A549 (cell line): ENCODE data around the gene ITLN1. TPM values are rescaled to one million over a fixed set of nuclear protein-coding genes. Genes with fewer than 3 reads are reported as not detected.

Experiments
- ATAC-seq, 2 experiments: fragments of 200-7000 bp in 1 of 2; fragments of >200 bp in 1 of 2; cut with Nextera tagmentation in 1 of 2; cut with Tn5 transposase in 1 of 2; 3 replicates each; pipeline versions ENCODE4 v1.8.0 to v1.9.1; 2018 to 2020; ENCODE audit warnings: mild to moderate bottlenecking in 1 of 2, moderate library complexity in 1 of 2
- CTCF ChIA-PET: fragments of 300-600 bp; sonication (Branson Sonifier 250); formaldehyde crosslinking; extraction: SDS; loops from one replicate; lab custom pipeline; 2021; ENCODE audit warnings: antibody characterized with exemption, inconsistent platforms; lab: Yijun Ruan, JAX
- POLR2A ChIA-PET: fragments of 350-600 bp; formaldehyde crosslinking; extraction: SDS; loops from one replicate; lab custom pipeline; 2021; ENCODE audit warnings: antibody characterized with exemption, inconsistent platforms; lab: Yijun Ruan, JAX
- DNase-seq, 2 experiments: peaks; one replicate each; pipeline versions ENCODE4 v3.0.0 to v3.0.0-alpha.2; 2011 to 2016; ENCODE audit warnings: low read depth in 1 of 2, low spot score in 1 of 2
- FAIRE-seq: peaks from 2 replicates; lab custom pipeline; 2011; peaks lifted over from hg19 to GRCh38; lab: Jason Lieb, UNC
- H3K27ac ChIP-seq, 2 experiments: fragments of >200 bp; sonication (Bioruptor Twin); formaldehyde crosslinking; 3 replicates each; pipeline ENCODE4 v1.5.1; 2016 to 2017
- H3K4me1 ChIP-seq: fragments of >200 bp; sonication (Bioruptor Twin); formaldehyde crosslinking; 3 replicates; pipeline ENCODE4 v1.6.1; 2016
- H3K4me2 ChIP-seq: fragments of >200 bp; sonication (Bioruptor Twin); formaldehyde crosslinking; 3 replicates; pipeline ENCODE4 v1.6.1; 2016
- H3K4me3 ChIP-seq: fragments of >200 bp; sonication (Bioruptor Twin); formaldehyde crosslinking; 3 replicates; pipeline ENCODE4 v1.5.1; 2016
- H3K9me3 ChIP-seq: fragments of >200 bp; sonication (Bioruptor Twin); formaldehyde crosslinking; 3 replicates; pipeline ENCODE4 v1.6.1; 2016
- CBX2 ChIP-seq: fragments of 200-600 bp; sonication (generic); IDR thresholded peaks from 2 replicates; pipeline ENCODE4 v1.6.1; 2016; ENCODE audit warnings: low read depth, mild to moderate bottlenecking, borderline replicate concordance
- CHD2 ChIP-seq: fragments of 150-350 bp; IDR thresholded peaks from 2 replicates; pipeline ENCODE4 v1.6.1; 2014; ENCODE audit warnings: low read length; ENCODE audit not compliant: partially characterized antibody
- CTCF ChIP-seq: fragments of >200 bp; sonication (Bioruptor Twin); formaldehyde crosslinking; IDR thresholded peaks from 3 replicates; pipeline ENCODE4 v1.5.1; 2016
- EP300 ChIP-seq, 2 experiments: fragments of >200 bp; sonication (Bioruptor Twin); formaldehyde crosslinking; IDR thresholded peaks; 2 replicates in 1 of 2; 3 replicates in 1 of 2; pipeline ENCODE4 v1.6.1; 2016 to 2017
- FOSB ChIP-seq: fragments of 250-450 bp; sonication (Bioruptor Pico); IDR thresholded peaks from 2 replicates; pipeline ENCODE4 v1.5.0; 2020; ENCODE audit warnings: mild to moderate bottlenecking, moderate library complexity
- HOXA7 ChIP-seq: fragments of 250-450 bp; sonication (Bioruptor Pico); IDR thresholded peaks from 2 replicates; pipeline ENCODE4 v1.5.0; 2020; ENCODE audit warnings: mild to moderate bottlenecking, moderate library complexity
- JUN ChIP-seq, 2 experiments: fragments of >200 bp; sonication (Bioruptor Twin); formaldehyde crosslinking; IDR thresholded peaks; 2 replicates in 1 of 2; 3 replicates in 1 of 2; pipeline ENCODE4 v1.6.1; 2016 to 2017
- KDM1A ChIP-seq: fragments of 200-600 bp; sonication (generic); IDR thresholded peaks from 2 replicates; pipeline ENCODE4 v1.6.1; 2016; ENCODE audit warnings: low read depth, mild to moderate bottlenecking
- MAX ChIP-seq: IDR thresholded peaks from 2 replicates; pipeline ENCODE4 v1.6.1; 2012
- RAD21 ChIP-seq, 2 experiments: fragments of >200 bp in 1 of 2; sonication (Bioruptor Twin) in 1 of 2; formaldehyde crosslinking in 1 of 2; IDR thresholded peaks in 1 of 2; conservative IDR thresholded peaks in 1 of 2; 2 replicates in 1 of 2; 3 replicates in 1 of 2; pipeline ENCODE4 v1.6.1; 2012 to 2018; ENCODE audit warnings: inconsistent platforms in 1 of 2
- RCOR1 ChIP-seq: fragments of 150-350 bp; IDR thresholded peaks from 2 replicates; pipeline ENCODE4 v1.6.1; 2014; ENCODE audit warnings: antibody characterized with exemption, low read length, low read depth
- SMC3 ChIP-seq: fragments of >200 bp; sonication (Bioruptor Twin); formaldehyde crosslinking; IDR thresholded peaks from 3 replicates; pipeline ENCODE4 v1.6.1; 2018; ENCODE audit warnings: inconsistent platforms
- SREBF2 ChIP-seq: fragments of 450-650 bp; IDR thresholded peaks from 2 replicates; pipeline ENCODE4 v1.6.1; 2014; ENCODE audit warnings: mild to moderate bottlenecking, moderate library complexity
- ZC3H11A ChIP-seq: fragments of 450-650 bp; IDR thresholded peaks from 2 replicates; pipeline ENCODE4 v1.6.1; 2014; ENCODE audit warnings: antibody characterized with exemption, mild to moderate bottlenecking
- WGBS: methylation state at CpG from one replicate; pipeline ENCODE4 v1.1.6; 2017; ENCODE audit errors: missing lambda C conversion rate; 5-methylcytosine and 5-hydroxymethylcytosine counted together
- polyA plus RNA-seq, 4 experiments: library from polyadenylated mRNA; depleted of rRNA in 3 of 4; stranded (reverse); fragments of >200 nt; fragmentation: RNase III in 1 of 4; extraction: RNeasy Plus Mini Kit Qiagen cat#74134 plus additional on column Dnase treatment in 1 of 4; gene quantifications; 2 replicates in 3 of 4; 3 replicates in 1 of 4; pipeline ENCODE4 v1.2.3, GENCODE V29; 2011 to 2017

The ITLN1 gene
- polyA plus RNA-seq, 2 of the 4 experiments (the other 2 are of a cell fraction): not detected

- no peak for FAIRE-seq
These were observed 49.9 kb downstream of the ITLN1 start for GRCh38 chr1:160834945-160835565.

GRCh38 chr1:160830321-160831153, 54.4 kb downstream of the ITLN1 start:
- WGBS: 49% methylated on average over 8 of the region's 8 CpGs

More at GRCh38 chr1:160834945-160835565, 49.9 kb downstream of the ITLN1 start:
- H3K4me1 ChIP-seq: no peaks in the 10 kb centered on the region
- WGBS: 62% methylated on average over 3 of the region's 3 CpGs
- H3K9me3 ChIP-seq: no peaks in the 10 kb centered on the region
- TF ChIP-seq SMC3 (peak; percentile 90), CTCF (peak; percentile 92), RAD21 (conservative IDR thresholded peaks at IDR 0.05 in 1 of 2, IDR thresholded peaks at IDR 0.05 in 1 of 2) (peak; percentile 89 to 93), EP300 (IDR thresholded peaks at IDR 0.05) (no peak)
- DNase-seq (peak; percentile 41 to 68), ATAC-seq (no peak)
- ChIA-PET POLR2A (no interaction called here), CTCF (interaction anchor here (0.5 to 10.1 kb wide), 49 partner anchors 10 to 346 kb away, joined by 3 to 149 read pairs (median 5); partner anchors contain the start of genes ITLN2 and KLHDC9)
- no peak overlapping the region for H3K4me2 ChIP-seq
- H3K27ac ChIP-seq: no peak overlapping the region
- H3K4me3 ChIP-seq: no peak overlapping the region

GRCh38 chr1:160829766-160830165, 55.2 kb downstream of the ITLN1 start:
- DNase-seq (no peak), ATAC-seq (no peak), FAIRE-seq (no peak)
- H3K4me1 ChIP-seq: peaks cover 25% of the 10 kb centered on the region
- ChIA-PET CTCF (interaction anchor here (0.5 to 4.3 kb wide), 26 partner anchors 10 to 1718 kb away, joined by 3 to 48 read pairs (median 5); partner anchors contain the start of gene ITLN2), POLR2A (no interaction called here)
- peak overlapping the region in 1 of 2 experiments; percentile 47; a peak in 1 of 6 replicates for H3K27ac ChIP-seq
- H3K4me3 ChIP-seq: no peak overlapping the region
- no peak for TF ChIP-seq FOSB
- no peak for TF ChIP-seq ZC3H11A
- no peak for TF ChIP-seq KDM1A
- no peak for TF ChIP-seq CHD2
- TF ChIP-seq CBX2: no peak
- no peak for TF ChIP-seq SREBF2
- no peak for TF ChIP-seq HOXA7 (CRISPR knock-in tag)
- H3K9me3 ChIP-seq: no peaks in the 10 kb centered on the region
- 92% methylated on average over 1 of the region's 1 CpG for WGBS
- no peak overlapping the region for H3K4me2 ChIP-seq

More at GRCh38 chr1:160830321-160831153, 54.4 kb downstream of the ITLN1 start:
- TF ChIP-seq RCOR1 (no peak), MAX (peak; percentile 51; the same call in 1 of the 2 replicates), SMC3 (peak; percentile 93), RAD21 (conservative IDR thresholded peaks at IDR 0.05 in 1 of 2, IDR thresholded peaks at IDR 0.05 in 1 of 2) (peak; percentile 73 to 77), JUN (IDR thresholded peaks at IDR 0.05) (no peak), KDM1A (no peak), CTCF (peak; percentile 82)
- DNase-seq: peak; percentile 47 to 73
- no peak overlapping the region for H3K4me2 ChIP-seq
- peak; percentile 86 to 89 for ATAC-seq
- H3K27ac ChIP-seq: peak overlapping the region in 1 of 2 experiments; percentile 47; a peak in 2 of 6 replicates
- no peak overlapping the region for H3K4me3 ChIP-seq
- ChIA-PET CTCF (interaction anchor here (0.5 to 4.3 kb wide), 32 partner anchors 8 to 158 kb away, joined by 3 to 48 read pairs (median 5); partner anchors contain the start of gene ITLN2), POLR2A (no interaction called here)
- H3K9me3 ChIP-seq: no peaks in the 10 kb centered on the region
- peak; percentile 67 for FAIRE-seq
- H3K4me1 ChIP-seq: peaks cover 25% of the 10 kb centered on the region
